ENCODE results near the gene COL7A1.
"Not testable (repeated sequence)": the region's sequence is repeated elsewhere in the genome, so short reads cannot be mapped to it uniquely, and the experiment has no call there.

Gene COL7A1

DNA sequence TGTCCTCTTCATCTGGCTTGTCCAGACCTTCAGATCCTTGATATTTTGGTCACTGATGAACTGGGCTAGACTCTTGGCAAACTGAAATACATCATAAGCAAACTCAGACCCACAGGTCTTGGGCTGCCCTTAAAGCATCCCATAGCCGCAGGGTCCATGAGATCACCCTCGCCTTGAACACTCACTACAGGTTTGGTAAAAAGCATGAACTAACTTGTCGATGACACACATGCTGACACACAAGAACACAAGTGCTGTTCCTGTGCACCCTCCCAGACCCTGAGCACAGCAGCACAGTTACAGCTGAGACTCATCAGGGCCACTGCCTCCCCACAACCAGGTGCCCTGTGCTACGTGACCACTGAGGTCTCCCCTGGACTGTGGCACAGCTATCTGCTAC lies 59.6 kb downstream of the COL7A1 start:
- DNase-seq = no peak

DNA sequence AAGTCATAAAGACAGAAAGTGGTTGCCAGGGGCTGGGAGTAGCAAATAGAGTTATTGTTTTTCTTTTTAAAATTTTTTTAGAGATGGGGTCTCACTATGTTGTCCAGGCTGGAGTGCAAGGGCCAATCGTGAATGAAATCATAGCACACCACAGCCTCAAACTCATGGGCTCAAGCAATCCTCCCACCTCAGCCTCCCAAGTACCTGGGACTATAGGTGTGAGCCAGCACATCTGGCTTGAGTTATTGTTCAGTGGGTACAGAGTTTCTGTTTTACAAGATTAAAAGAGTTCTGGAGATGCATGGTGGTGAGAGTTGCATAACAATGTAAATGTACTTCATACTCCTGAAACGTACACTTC lies 62.2 kb downstream of the COL7A1 start:
- no peak for DNase-seq

DNA sequence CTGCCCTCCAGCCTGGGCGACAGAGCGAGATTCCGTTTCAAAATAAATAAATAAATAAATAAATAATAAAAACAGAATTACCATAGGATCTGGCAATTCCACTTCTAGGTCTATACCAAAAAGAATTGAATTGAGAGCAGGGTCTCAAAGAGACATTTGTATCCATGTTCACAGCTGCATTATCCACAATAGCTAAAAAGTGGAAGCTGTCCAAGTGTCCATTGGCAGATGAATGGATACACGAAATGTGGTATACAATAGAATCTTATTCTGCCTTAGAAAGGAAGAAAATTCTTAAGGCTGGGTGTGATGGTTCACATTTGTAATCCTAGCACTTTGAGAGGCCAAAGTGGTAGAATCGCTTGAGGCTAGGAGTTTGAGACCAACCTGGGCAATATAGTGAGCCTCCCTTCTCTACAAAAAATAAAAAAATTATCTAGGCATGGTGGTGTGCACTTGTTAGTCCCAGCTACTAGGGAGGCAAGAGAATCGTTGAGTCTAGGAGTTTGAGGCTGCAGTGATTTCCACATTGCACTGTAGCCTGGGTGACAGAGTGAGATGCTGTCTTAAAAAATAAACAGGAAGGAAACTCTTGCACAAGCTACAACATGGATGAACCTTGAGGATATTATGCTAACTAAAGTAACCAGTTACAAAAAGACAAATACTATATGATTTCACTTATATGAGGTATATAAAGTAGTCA lies 62.7 kb downstream of the COL7A1 start:
- DNase-seq = no peak

GRCh38 chr3:48530701-48531100 lies 64.4 kb downstream of the COL7A1 start:
- not testable (repeated sequence) for DNase-seq

DNA sequence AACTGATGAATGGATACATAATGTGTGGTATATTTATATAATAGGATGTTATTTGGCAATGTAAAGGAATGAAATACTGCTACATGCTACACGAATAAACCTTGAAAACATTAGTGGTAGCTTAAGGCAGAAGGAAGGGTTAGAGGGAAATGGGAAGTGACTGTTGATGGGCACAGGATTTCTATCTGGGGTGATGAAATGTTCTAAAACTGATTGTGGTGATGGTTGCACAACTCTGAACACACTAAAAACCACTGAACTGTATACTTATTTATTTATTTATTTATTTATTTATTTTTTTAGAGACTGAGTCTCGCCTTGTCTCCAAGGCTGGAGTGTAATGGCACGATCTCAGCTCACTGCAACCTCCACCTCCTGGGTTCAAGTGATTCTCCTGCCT lies 66.4 kb downstream of the COL7A1 start:
- no peak for DNase-seq

GRCh38 chr3:48528048-48528447 lies 67.1 kb downstream of the COL7A1 start:
- DNase-seq = no peak

DNA sequence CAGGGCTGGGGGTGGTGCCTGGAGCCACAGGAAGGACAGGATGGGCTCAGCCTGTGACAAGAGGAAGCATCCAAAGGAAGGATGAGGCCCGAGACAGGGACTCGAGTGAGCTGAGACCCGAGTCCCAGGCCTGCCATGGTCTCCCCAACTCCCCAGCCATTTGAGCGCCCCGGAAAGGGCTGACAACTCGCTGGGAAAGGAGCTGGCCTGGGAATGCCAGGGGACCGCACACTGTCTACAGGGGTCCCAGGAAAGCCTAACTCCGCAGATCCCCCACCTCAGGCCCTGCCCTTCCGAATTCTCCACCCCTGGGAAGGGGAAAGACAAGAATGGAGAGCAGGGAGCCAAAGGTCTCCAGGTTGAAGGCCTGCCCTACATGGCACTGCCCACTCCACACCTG lies 70.2 kb downstream of the COL7A1 start:
- no peak for DNase-seq

DNA sequence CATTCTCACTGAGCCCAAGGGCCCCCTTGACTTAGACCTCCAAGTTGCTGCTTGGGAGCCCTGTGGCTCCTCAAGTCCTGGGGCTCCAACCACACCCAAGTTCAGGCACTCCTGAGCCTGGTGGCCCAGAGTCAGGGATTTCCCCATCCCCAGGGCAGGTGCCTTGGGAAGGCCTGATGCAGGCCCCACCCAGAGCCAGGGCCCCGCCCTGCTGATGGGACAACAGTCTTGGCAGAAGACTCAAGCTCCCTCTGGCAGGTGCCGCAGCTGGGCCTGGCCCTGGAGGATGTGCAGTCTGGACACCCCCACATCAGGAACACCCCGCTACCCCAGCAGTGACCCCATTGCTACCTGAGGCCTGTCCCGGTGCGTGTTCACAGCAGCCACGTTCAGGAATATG lies 73.5 kb downstream of the COL7A1 start:
- DNase-seq = no peak

GRCh38 chr3:48519277-48519643 lies 75.9 kb downstream of the COL7A1 start:
- no peak for DNase-seq

DNA sequence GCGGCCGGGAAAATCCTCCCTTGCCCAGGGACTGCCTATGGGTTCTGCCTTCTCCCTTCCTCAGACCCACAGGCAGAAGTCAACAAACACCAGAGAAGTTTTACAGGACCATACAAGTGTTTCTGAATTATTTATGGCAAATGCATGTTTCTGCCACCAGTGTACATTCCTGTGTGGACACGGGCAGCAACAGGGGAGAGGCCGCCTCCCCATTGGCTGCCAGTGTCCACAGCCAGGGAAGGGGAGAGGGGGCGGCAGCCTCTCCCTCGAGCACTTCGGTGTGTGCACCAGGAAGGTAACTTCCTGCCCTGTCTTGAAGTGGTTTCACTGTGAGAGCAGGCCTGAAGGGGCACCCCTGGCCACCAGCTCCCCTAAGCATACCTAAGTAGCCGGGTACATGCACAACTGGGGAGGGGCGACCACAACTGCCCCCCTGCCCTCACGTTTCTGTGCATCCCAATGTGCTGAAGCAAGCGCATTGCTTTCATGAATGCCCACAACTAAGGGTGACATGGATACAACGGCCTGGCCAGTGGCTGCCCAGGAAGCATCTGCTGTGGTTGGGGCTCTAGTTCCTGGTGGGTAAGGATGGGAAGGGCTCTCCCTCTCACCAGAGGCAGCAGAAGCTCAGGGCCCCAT lies 76.4 kb downstream of the COL7A1 start:
- DNase-seq = no peak

DNA sequence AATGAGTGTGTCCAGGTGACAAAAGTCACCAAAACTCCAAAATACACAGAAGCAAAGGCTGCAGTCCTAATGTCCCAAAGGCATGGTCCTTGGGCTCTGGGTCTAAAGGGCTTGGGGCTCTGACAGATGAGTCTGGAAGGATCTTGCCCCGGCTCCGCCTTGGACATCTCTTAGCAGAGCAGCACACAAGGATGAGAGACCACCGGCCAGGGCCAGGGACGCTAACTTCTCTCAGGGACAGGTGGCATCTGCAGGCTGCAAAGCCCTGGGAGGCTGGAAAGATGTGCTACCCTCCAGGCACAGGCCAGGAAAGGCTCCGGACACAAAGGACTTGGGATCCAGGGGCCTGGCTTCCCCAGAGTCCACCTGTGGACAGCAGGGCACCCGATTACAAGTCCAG lies 77.1 kb downstream of the COL7A1 start:
- DNase-seq = no peak

DNA sequence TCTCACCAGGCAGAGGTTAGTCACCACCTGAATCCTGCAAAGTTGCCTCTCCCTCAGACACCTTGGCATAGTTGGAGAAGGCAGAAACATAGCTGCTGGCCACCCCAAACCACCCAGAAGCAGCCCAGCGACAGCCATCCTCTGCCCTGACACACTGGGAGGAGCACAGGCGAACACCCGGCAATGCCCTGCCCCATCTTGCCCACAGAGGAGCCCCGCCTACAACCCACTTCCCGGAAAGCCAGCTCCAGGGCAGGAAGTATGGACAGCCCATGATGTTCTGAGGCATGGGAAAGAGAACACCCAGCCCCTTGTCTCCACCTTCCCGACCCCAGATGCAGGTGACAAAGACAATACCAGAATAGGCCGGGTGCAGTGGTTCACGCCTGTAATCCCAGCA lies 78.6 kb downstream of the COL7A1 start:
- DNase-seq = no peak

DNA sequence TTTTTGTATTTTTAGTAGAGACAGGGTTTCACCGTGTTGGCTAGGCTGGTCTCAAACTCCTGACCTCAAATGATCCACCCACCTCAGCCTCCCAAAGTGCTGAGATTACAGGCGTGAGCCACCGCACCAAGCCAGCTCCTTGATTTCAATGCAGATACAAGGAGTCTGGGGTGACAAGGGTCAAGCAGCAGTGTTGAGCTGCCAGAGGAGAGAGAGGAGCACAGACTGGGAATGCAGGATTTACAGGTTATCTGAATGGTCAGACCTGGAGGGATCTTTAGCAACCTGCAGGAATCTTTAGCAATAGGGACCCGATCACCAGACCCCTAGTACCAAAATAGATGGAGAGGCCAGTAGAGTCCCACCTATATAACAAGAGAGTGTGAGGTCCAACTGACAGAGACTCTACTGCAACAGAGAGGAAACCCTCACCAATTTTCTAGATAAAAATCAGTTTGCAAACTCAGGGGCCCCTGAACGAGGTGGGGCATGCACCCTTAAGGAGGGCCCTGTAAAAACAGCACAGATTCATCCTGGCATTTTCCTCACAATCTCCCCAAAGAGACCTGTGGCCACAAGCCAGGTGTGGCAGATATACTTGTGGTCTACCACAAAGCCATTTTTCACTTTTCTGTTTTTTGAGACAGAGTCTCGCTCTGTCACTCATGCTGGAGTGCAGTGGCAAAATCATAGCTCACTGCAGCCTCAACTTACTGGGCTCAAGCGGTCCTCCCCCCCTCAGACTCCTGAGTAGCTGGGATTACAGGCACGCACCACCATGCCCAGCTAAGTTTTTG lies 80.5 kb downstream of the COL7A1 start:
- no peak for DNase-seq
